Measurements from ENCODE around the gene CDS2.

Gene CDS2

DNA sequence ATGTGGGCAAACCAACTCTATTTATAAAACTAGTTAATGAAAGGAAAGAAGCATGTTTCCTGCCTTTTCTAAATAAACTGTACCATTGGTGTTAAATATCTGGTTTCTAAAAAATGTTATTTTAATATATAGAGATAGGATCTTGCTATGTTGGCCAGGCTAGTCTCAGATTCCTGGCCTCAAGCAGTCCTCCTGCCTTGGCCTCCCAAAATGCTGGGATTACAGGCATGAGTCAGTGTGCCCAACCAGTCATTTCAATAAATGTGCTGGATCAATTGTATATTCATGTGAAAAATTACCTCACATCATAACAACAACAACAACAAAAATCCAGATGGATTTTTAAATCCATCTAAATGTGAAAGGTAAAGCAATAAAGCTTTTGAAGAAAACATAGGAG, 80.3 kb downstream of the CDS2 start:
- TF ChIP-seq SIN3A (IDR thresholded peaks at IDR 0.05; ENCODE audit: borderline replicate concordance, insufficient read depth, low read length): no peak
- TF ChIP-seq FOXP2 (optimal IDR thresholded peaks at IDR 0.05; ENCODE audit: borderline replicate concordance, extremely low read depth, extremely low read length, insufficient read depth): no peak
- TF ChIP-seq, protein P1, sequence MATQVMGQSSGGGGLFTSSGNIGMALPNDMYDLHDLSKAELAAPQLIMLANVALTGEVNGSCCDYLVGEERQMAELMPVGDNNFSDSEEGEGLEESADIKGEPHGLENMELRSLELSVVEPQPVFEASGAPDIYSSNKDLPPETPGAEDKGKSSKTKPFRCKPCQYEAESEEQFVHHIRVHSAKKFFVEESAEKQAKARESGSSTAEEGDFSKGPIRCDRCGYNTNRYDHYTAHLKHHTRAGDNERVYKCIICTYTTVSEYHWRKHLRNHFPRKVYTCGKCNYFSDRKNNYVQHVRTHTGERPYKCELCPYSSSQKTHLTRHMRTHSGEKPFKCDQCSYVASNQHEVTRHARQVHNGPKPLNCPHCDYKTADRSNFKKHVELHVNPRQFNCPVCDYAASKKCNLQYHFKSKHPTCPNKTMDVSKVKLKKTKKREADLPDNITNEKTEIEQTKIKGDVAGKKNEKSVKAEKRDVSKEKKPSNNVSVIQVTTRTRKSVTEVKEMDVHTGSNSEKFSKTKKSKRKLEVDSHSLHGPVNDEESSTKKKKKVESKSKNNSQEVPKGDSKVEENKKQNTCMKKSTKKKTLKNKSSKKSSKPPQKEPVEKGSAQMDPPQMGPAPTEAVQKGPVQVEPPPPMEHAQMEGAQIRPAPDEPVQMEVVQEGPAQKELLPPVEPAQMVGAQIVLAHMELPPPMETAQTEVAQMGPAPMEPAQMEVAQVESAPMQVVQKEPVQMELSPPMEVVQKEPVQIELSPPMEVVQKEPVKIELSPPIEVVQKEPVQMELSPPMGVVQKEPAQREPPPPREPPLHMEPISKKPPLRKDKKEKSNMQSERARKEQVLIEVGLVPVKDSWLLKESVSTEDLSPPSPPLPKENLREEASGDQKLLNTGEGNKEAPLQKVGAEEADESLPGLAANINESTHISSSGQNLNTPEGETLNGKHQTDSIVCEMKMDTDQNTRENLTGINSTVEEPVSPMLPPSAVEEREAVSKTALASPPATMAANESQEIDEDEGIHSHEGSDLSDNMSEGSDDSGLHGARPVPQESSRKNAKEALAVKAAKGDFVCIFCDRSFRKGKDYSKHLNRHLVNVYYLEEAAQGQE (IDR thresholded peaks at IDR 0.05; ENCODE audit: insufficient read depth in 1 of 2, low read depth in 2 of 2, low read length in 2 of 2): no peak
- TF ChIP-seq TAF1 (IDR thresholded peaks at IDR 0.05; ENCODE audit: borderline replicate concordance, insufficient read depth, low read length): no peak
- TF ChIP-seq POLR2AphosphoS5 (IDR thresholded peaks at IDR 0.05; ENCODE audit: low read depth, low read length): no peak

DNA sequence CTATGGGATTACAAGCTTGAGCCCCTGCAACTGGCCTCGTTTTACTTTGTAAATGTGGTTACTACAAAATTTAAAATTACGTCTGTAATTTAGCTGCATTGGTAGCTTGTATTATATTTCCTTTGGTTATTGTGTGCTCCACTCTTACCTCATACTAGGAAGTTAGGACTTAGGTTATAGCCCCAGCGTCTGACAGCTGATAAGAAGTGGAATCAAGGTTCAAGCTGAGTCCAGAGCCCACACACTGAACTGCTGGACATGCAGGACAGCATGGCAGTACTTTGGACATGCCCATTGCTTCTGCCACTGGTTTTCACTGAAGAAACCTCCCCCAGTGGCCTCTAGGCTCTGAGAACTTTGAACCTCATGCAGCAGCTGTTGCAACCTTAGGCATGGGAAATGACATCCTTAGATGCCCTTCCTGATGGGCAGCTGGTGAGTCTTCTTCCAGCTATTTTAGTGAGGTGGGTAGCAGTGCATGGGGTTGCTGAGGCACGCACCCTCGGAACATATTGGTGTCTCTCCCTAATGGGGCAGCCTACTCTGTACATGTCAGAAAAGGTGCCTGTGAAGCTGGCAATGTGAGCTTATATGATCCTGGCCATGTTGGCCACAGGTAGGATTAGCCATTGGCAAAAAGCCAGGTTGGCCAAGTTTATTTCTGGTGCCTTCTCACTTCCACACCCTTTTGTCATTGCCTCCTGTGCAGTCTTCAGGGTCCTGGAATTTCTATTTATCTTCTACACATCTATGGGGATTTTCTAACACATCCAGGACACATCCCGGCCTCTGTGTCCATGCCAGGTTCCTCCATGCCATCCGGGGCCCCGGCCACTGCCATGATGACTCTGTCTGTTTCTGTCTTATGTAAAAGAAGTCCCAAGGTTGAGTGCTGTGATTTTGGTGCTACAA, 85.3 kb downstream of the CDS2 start:
- TF ChIP-seq TAF1 (IDR thresholded peaks at IDR 0.05; ENCODE audit: borderline replicate concordance, insufficient read depth, low read length) (no peak), FOXP2 (optimal IDR thresholded peaks at IDR 0.05; ENCODE audit: borderline replicate concordance, extremely low read depth, extremely low read length, insufficient read depth) (no peak)

DNA sequence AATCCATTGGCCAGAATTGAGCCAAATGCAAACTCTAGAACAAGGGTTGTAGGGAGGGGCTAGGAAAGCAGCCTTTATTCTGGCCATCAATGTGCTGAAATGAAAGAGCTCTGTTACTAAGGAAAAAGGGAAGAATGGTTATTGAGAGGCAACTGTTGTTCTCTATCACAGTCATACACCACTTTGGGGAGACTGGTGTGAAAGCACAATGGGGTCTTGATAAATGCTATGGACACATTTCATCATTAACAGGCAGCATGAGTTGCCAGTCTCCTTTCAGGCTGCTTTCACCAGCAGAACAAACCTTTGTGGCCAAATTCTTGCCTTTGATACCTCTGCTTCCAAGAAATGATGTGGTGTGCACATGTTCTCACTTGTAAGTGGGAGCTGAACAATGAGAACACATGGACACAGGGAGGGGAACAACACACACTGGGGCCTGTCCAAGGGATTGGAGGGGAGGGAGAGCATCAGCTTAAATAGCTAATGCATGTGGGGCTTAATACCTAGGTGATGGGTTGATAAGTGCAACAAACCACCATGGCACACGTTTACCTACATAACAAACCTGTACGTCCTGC, 86.2 kb downstream of the CDS2 start:
- TF ChIP-seq FOXP2 (optimal IDR thresholded peaks at IDR 0.05; ENCODE audit: borderline replicate concordance, extremely low read depth, extremely low read length, insufficient read depth) (no peak), SIN3A (IDR thresholded peaks at IDR 0.05; ENCODE audit: borderline replicate concordance, insufficient read depth, low read length) (no peak), POLR2AphosphoS5 (IDR thresholded peaks at IDR 0.05; ENCODE audit: low read depth, low read length) (no peak), TAF1 (IDR thresholded peaks at IDR 0.05; ENCODE audit: borderline replicate concordance, insufficient read depth, low read length) (no peak)
- TF ChIP-seq, protein P1 (IDR thresholded peaks at IDR 0.05; ENCODE audit: insufficient read depth in 1 of 2, low read depth in 2 of 2, low read length in 2 of 2): no peak

DNA sequence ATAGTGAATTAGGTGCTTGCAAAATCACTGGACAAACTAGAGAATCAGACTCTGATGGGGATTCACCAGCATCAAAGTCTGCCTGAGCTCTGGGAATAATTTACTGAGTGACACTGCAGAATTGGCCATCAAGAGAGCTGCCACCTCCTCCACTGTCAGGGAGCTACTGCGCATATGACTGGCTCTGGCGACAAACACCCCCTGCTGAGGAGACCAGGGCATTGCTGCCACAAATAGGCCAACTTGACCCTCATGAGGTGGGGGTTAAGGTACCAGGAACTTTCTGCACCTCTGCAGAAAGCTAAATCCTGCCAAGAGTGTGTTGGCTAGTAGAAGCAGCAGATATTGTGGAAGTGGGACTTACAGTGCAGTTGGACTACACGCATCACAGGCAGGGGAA, 88.0 kb downstream of the CDS2 start:
- TF ChIP-seq FOXP2 (optimal IDR thresholded peaks at IDR 0.05; ENCODE audit: borderline replicate concordance, extremely low read depth, extremely low read length, insufficient read depth) (no peak), SIN3A (IDR thresholded peaks at IDR 0.05; ENCODE audit: borderline replicate concordance, insufficient read depth, low read length) (no peak), TAF1 (IDR thresholded peaks at IDR 0.05; ENCODE audit: borderline replicate concordance, insufficient read depth, low read length) (no peak)

DNA sequence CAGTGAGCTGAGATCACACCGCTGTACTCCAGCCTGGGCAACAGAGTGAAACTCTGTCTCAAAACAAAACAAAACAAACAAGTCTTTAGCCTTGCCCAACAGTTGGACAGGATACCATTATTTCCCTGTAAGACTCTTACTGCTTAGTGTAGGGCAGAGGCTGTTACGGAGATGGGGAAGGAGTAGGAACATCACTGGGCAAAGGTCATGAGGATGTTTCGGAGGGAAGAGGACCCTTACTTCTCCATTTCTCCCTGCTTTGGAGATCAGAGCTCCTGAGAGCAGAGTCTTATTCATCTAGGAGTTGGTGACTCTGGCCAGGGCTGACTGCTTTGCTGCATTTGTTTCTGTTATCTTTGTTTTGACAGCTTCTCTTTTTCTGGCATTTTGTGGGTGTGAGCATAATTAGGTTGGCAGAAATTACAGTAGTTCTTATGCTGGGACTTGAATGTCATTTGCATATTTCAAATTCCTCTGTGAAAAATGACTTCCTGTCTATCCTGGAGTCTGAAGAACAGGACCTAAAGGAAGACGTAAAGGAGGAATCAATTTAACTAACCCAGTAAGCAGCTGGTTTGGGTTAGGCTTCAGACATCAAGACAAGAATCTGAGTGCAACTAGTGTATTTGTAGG, 89.0 kb downstream of the CDS2 start:
- TF ChIP-seq, protein P1 (IDR thresholded peaks at IDR 0.05; ENCODE audit: insufficient read depth in 1 of 2, low read depth in 2 of 2, low read length in 2 of 2): no peak
- TF ChIP-seq POLR2AphosphoS5 (IDR thresholded peaks at IDR 0.05; ENCODE audit: low read depth, low read length) (no peak), FOXP2 (optimal IDR thresholded peaks at IDR 0.05; ENCODE audit: borderline replicate concordance, extremely low read depth, extremely low read length, insufficient read depth) (no peak), TAF1 (IDR thresholded peaks at IDR 0.05; ENCODE audit: borderline replicate concordance, insufficient read depth, low read length) (no peak), SIN3A (IDR thresholded peaks at IDR 0.05; ENCODE audit: borderline replicate concordance, insufficient read depth, low read length) (no peak)

Data from PFSK-1 (cell line).